Hematopoietic multipotent progenitor cell treated with erythropoietin and hydrocortisone succinate and interleukin-3 and kit ligand, for 15 days (in vitro differentiated cells): ENCODE data around the gene CARD11.
"Not testable (repeated sequence)": the region's sequence is repeated elsewhere in the genome, so short reads cannot be mapped to it uniquely, and the experiment has no call there.

ENCODE experiments used
- DNase-seq: peaks from one replicate; pipeline ENCODE4 v3.0.0-alpha.2; 2015; ENCODE audit warnings: low spot score

Gene CARD11

DNA sequence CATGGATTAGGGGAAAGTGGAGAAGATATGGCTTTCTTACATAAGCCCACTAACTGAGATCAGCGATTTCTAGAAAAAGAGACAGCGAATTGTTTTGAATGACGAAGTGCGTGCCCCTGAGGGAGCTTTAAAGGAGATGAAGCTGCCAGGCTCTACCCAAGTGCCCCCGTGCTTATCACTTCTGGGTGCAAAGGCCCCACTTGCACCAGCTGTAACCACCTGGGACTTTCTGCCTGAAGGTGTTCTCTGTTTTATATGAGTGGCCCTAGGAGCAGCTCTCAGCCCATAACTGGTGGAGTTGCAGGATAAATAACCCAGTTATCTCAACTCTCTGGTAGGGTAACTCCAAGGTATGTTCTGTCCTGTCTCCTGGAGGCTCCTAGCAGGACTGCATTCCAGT lies 20.4 kb upstream of the CARD11 start:
- DNase-seq = no peak

GRCh38 chr7:3063016-3063753 lies 19.5 kb upstream of the CARD11 start:
- DNase-seq = no peak

DNA sequence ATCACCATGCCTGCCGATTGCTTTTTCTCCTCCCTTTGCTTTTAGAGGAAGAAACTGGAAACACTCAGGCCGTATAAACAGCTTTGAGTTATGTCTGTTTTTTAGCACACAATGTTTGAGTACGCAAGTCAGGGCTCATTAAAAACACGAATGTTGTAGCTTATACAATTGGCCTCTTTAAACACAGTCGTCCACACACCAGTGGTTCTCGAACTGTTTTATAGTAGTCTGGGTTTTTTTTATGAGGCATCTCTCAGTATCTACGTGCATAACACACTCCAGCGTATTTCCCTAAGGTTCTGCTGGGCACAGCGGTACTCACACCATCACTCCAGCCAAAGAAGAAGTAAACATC lies 13.4 kb upstream of the CARD11 start:
- DNase-seq = no peak

- DNase-seq = no peak
Measured at GRCh38 chr7:3056234-3057065, 12.8 kb upstream of the CARD11 start.

DNA sequence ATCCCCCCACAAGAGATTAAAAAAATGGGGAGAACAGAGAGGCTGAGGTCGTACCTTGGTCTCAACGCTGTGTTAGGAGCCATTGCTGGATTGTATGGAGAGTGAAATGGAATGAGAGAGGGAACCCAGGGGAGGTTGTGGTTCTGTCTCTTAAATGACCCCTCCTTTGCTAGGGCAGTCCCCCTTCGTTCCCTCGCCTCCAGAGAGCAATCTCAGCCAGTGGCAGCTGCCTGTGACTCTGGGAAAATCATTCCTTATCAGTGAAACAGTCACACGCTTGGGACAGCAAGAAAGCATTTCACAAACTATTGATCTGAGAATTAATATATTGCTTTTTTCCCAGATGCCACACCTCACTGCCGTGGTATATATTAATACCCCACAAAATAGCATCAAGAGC lies 12.0 kb upstream of the CARD11 start:
- no peak for DNase-seq

DNA sequence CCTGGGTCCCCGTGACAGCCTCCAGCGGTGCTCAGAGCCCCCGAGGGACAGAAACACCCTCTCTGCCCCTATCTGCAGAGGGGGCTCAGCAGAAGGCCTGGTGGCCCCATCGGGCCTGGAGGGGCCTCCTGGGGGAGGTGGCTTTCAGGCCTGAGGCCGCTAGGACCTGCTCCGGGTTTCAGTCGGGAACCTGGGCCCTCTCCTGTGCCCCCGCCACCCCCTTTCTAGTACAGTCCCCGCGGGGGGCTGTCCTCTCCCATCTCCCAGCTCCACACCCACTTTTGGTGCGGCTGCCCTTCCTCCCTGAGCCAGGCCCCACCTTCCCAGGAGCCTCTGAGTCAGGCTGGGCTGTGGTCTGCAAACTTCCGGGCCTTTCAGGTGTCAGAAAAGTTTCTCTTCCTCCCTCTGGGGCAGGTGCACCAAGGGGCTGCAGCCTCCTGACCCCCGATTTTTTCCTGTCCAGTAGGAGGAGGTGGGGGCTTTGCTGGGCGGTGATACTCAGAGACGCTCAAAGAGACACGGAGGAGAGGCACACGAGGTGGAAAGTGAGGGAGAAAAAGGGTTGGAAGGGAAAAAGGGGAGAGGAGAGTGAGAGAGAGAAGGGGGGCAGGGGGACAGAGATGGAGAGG lies 692 bp downstream of the CARD11 start:
- DNase-seq = no peak

- DNase-seq = no peak
Measured at GRCh38 chr7:3041986-3042675, 1.5 kb downstream of the CARD11 start.

GRCh38 chr7:3039787-3040186 lies 3.9 kb downstream of the CARD11 start:
- DNase-seq = no peak

- not testable (repeated sequence) for DNase-seq
Measured at GRCh38 chr7:3038011-3038410, 5.7 kb downstream of the CARD11 start.

DNA sequence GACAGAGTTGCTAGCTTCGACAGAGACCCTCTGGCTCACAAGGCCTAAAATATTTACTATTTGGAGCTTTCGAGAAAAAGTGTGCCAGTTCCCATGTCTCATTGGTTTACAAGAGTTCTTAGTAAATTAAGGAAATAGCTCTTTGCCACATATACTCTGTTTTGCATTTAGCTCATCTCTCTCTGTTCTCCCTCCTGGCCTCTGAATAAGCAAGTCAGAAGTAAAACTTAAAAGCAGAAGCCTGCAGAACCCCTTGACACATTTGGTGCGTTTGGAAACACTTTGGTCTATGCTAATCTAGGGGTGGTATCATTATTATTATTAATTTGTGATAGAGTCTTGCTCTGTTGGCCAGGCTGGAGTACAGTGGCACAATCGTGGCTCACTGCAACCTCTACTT lies 6.4 kb downstream of the CARD11 start:
- DNase-seq = no peak

DNA sequence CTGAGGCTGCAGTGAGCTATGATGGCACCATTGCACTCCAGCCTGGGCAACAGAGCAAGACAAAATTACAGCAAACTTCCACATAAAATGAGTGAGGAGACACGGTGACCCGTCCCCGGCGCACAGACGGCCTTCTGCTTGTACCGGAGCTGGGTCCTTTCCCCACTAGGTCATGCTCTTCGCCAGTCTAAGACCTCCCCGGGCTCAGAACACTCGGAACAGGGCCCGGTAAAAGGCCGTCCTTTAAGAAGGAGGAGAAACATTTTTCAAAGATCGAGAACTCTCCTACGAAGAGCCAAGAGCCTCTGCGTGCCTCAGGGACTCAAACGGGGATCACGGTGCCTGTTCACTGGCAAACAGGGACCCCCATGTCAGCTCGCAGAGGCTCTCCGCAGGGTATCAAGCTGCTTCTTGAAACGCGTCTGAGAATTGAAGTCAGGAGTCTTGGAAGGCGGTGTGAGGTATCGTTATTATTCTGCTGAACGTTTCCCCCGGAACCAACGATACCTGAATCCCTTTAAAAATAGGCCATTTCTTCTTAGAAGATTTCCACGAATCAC lies 9.0 kb downstream of the CARD11 start:
- no peak for DNase-seq

GRCh38 chr7:3033581-3033980 lies 10.1 kb downstream of the CARD11 start:
- DNase-seq = no peak

DNA sequence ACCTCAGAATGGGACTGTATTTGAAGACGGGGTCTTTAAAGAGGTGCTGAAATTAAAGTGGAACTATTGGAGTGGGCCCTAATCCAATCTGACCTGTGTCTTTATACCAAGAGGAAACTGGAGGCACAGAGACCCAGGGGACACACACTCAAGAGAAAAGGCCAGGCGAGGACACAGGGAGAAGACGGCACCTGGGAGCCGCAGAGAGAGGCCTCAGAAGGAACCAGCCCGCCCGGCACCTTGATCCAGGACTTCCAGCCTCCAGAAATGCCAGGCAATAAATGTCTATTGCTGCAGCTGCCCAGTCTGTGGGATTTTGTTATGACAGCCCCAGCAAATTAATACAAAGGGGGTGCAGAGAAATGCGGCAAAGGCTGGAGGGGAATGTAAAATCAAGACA lies 10.5 kb downstream of the CARD11 start:
- DNase-seq = no peak

DNA sequence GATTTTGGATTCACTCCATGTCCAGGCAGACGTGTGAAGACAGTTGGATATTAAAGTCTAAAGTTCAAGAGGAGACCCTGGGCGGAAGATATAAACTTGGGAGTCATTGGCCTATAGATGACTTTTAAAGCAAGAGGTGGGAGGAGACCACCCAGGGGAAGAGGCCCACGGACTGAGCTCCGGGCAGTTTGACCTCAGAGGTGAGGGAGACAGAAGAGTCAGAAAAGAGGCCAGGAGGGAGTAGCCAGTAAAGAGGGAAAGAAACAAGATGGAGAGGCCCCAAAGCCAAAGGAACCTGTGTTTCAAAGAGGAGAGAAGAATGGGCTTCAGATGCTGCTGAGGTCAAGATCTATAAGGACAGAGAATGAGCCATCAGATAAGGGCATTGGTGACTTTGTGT lies 11.4 kb downstream of the CARD11 start:
- no peak for DNase-seq

DNA sequence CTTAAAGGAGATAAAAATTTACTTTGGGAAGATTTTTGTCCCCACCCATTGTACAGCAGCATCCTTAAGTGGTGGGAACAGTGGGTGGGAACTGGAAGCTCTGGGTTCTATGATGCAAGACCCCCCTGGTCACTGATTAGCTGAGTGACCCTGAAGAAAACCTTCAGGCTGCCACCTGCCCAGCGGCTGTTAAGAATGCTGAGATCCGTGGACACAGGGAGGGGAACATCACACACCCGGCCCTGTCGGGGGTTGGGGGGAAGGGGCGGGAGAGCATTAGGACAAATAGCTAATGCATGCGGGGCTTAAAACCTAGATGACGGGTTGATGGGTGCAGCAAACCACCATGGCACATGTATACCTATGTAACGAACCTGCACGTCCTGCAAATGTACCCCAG lies 14.5 kb downstream of the CARD11 start:
- no peak for DNase-seq

GRCh38 chr7:3028758-3029093 lies 14.9 kb downstream of the CARD11 start:
- no peak for DNase-seq

- no peak for DNase-seq
Measured at GRCh38 chr7:3028071-3028757, 15.5 kb downstream of the CARD11 start.

- DNase-seq = no peak
Measured at GRCh38 chr7:3027005-3027845, 16.4 kb downstream of the CARD11 start.

DNA sequence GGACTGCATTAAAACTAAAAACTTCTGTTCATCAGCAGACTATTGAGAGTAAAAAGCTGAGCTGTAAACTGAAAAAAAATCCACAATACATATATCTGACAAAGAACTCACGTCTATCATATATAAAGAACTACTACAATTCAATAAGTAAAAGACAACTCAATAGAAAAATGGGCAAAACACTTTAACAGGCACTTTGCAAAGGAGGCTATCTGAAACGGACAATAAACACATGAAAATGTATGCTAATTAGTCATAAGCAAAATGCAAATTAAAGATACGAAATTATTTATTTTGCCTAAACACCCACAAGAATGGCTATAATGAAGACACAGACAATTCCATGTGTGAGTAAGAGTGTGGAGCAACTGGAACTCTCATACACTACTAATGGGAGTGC lies 18.1 kb downstream of the CARD11 start:
- DNase-seq = no peak

- DNase-seq = no peak
Measured at GRCh38 chr7:3021825-3022224, 21.8 kb downstream of the CARD11 start.

GRCh38 chr7:3021224-3021623 lies 22.4 kb downstream of the CARD11 start:
- DNase-seq = not testable (repeated sequence)
